HG03442 (cell line): Measurements from ENCODE around the gene MT1X.
A peak's percentile ranks its signal among the peaks of the same experiment; 100 is the strongest.
"Not testable (repeated sequence)": the region's sequence is repeated elsewhere in the genome, so short reads cannot be mapped to it uniquely, and the experiment has no call there.

Experiments used
- ATAC-seq: cut with Tn5 transposase; IDR thresholded peaks from one replicate; pipeline ENCODE4 v1.9.1; 2021; ENCODE audit warnings: mild to moderate bottlenecking, moderate library complexity; ENCODE audit not compliant: unreplicated experiment

The MT1X gene

DNA sequence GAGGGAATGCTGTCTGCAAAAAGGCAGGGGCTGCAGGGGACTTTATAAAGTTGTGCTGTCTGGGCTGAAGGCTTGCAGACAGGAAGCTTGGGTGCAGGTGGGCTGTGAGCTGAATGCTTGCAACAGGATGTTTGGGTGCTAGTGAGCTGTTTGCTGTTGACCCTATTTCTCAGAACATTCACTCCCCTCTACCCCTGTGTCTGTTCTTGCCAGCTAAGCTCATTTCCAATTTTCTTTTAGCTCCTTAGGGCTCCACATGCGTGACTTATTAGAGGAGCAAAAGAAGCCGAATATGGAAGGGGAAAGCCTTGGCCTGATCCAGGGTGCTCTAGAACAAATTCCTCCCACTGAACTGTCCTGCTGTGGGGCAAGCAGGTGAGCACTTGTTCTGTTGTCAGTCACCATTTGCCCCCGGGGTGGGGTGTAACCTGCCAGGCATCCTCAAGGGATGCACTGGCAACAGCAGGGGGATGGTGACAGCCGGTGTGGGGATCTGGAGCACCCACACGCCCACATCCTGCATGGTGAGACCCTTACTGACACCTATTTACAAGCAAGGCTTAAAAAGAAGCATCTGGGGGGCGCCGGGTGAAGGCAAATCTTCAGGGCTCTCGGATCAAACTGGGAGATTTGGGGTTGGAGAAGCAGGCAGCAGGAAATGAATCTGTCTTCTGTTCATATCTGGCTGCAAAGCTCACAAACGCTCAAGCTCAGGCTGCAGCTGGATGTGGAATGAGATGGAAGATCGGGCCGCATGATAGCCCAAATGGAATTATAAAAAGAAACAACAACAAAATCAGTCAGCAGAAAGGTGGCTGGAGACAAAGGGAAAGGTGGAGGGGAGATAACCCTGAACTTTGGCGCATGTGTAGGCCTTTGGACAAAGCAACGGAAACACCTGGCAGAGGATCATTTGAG, 26.5 kb downstream of the MT1X start:
- ATAC-seq = no peak

DNA sequence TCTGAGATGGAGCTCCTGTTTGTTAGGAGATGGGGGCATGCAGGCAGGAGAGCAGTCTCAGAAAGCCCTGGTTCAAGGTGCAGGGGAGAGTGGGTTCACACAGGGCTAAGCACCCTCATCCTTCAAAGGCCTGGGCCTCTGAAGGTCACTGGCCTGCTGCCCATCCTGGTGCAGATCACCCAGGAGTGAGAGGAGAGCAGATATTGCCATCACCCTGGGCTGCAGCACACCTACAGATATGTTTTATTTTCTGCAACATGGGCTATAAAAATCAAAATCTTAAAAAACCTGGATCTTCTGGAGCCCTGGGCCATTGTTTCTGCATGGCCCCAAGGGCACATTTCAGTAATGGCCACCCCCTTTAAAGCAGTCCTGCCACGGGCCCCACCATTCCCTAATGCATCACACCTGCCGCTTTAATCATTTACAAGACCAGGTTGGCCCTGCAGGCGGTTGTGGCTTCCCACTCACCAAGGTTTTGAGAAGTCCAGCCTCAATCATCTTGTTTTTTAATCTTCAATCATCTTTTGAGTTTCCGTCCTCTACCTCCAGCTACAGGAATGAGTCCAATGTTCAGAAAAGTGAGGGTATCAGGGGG, 27.3 kb downstream of the MT1X start:
- ATAC-seq = no peak

DNA sequence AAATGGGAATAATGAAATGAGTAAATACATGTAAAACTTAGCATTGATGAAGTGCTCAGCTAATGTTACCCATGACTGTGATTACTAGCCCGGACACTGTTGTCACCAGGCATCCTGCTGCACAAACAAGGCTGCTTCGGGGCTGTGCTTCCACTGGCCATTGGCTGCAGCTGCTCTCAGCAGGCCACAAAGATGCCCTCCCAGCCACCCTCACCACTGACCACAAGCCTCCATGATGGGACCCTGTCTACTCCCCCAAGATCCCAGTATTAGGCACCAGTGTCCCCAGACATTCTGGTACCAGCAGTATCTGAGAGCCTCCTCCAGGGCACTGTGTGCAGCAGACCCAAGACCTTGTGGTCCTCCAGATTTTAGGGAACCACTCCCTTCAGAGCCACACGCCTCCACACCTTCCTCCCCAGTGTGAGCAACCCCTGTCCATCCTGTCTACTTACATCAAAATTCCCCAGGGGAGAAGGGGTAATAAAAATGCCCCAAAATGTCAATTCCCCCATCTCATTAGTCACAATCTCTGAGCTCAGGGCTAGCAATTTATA, 28.0 kb downstream of the MT1X start:
- ATAC-seq = no peak

DNA sequence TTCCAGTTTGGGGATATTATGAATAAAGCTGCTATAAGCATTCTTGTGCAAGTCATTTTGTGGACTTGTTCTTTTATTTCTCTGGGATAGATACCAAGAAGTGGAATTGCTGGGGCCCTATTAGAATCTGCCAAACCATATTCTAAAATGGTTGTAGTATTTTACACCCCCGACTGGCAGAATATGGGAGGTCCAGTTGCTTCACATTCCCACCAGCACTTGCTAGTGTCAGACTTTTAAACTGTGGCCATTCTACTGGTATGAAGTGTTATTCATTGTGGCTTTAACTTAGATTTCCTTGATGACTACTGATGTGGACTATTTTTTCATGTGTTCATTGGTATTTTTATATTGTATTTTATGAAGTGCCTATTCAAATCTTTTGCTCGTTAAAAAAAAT, 29.6 kb downstream of the MT1X start:
- ATAC-seq = no peak

DNA sequence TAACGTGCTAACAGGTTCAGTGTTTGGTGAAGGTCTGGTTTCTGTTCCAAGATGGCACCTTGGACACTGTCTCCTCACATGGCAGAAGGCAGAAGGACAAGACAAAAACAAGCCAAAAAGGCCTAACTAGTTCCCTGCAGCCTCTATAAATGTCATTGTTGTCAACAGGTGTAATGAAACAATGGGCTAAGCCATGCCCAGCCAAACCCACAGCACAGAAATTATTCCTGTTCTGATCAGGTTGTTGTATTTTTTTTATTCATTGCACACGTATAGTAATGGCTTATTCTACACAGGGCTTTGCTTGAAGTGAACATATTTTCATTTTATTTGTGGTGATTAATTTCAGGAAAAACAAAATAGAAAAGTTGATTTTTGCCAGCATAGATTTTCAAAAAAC, 31.5 kb downstream of the MT1X start:
- no peak for ATAC-seq

DNA sequence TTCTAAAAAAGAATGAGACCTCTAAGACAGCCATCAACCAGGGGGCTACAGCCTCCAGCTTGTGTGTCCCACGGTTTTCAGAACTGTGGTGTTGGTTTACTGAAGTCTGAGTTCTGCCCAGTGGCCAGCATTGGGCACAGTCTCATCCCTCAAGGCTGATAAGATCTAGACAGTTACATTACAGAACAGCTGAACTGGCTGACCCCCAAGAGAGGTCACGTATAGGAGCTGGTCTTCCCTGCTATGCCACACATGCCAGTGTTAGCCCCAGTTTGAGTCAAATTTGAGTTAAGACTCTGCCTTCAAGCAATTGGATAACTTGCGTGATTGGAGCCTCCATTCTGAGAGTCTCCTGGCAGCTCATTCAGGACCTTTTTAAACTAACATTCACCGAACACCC, 32.9 kb downstream of the MT1X start:
- no peak for ATAC-seq

DNA sequence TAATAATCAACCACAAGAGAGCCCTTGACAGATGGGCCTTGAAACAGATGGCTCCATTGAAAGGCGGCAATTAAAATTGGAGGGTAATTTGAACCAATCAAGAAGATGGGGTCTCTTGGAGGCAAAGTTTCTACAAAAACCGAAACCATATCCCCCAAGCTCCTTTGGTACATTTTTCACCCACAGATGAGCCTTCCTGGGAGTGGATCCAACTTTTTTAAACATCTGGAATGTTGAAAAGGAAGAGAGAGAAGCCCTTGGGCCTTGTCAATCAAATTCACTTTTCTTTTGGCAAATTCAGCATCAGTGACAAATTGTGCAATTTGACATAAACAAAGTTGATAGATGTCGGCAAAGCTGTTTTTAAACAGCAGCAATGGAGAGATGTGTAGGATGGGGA, 34.5 kb downstream of the MT1X start:
- ATAC-seq = no peak

DNA sequence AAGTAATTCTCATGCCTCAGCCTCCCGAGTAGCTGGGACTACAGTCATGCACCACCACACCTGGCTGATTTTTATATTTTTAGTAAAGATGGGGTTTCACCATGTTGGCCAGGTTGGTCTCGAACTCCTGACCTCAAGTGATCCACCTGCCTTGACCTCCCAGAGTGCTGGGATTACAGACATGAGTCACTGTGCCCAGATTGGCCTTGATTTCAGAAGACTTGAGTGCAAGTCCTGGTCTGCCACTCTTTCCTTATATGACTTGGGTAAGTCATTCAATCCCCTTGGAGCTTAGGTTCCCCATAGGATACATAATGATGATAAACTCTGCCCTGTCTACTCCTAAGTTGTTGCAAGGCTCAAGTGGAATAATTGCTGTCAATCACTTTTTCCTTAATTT, 35.3 kb downstream of the MT1X start:
- not testable (repeated sequence) for ATAC-seq

DNA sequence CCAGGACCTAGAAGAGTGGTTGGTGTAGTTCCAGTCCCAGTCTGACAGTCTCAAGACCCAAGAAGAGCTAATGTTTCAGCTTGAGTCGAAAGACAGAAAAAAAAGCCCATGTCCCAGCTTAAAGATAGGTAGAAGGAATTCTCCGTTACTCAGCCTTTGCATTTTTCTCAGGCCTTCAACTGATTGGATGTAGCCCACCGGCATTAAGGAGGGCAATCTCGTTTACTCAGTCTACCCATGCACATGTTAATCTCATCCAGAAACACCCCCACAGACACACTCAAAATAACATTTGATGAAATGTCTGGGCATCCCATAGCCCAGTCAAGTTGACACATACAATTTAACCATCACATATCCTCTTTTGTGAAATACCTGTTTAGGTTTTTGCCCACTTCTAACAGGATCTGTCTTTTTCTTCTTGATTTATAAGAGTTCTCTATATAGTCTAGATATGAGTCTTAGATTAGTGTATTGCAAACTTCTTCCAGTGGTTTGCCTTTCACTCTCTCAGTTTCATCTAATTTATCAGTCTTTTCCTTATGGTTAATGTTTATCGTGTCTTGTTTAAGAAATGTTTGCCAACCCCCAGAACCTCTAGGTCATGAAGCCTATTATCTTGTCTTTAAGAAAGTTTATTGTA, 40.1 kb downstream of the MT1X start:
- no peak for ATAC-seq

DNA sequence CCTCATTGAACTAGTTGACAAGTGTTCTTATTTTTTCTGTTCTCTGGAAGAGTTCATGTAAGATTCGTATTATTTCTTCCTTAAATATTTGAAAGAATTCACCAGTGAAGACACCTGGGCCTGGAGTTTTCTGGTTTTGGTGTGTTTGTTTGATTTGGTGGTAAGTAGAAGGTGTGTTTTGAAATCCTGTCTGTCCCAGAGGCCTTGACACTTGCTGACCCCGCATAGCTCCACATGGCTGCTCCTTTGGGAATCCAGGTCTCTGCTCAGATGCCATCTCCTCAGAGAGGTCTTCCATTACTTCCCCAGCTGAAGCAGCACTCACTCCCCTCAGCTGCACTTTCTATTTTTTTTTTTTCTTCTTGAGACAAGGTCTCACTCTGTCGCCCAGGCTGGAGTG, 41.9 kb downstream of the MT1X start:
- ATAC-seq = no peak

DNA sequence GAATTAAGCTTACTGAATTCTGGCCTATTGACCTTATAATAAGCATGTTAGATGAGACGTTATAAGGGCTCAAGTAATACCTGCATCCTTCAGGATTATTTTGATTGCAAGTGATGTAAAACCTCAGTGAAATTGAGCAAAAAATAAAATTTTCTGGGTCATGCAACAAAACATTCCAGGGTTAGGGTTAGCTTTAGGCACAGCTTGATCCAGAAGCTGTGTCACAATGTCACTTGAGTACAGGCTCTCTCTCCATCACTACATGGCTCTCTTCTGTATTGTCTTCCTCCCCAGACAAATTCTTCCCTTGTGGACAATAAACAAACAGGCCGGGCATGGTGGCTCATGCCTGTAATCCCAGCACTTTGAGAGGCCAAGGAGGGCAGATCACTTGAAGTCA, 44.0 kb downstream of the MT1X start:
- no peak for ATAC-seq

DNA sequence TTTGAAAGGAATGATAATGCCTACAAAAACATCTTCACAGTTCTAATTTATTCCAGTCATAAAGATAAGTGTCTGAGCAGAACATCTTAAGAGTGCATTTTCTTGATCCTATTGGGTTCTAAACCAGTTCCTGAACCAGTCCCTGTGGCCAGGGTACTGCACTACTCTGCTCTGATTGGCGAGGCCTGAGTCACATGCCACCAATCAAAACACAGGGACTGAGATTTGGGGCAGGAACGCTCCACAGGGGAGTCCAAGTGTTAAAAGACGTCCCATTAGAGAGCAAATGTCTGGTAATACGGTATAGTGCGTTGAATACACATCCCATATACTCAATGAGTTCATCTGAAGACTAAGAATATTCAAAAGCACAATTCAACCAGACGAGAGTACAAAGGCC, 44.7 kb downstream of the MT1X start:
- ATAC-seq = no peak

DNA sequence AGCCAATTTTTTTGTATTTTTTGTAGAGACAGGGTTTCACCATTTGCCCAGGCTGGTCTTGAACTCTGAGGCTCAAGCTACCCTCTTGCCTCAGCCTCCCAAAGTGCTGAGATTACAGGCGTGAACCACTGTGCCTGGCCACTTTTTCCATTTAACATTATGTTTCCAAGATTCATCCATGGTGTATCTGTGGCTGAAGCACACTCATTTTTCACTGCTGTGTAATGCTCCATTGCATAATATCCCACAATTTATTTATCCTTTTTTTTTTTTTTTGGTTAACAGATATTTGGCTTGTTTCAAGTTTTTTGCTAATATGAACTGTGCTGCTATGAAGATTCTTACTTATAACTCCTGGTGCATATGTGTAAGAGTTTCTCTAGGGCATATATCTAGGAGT, 45.8 kb downstream of the MT1X start:
- no peak for ATAC-seq

DNA sequence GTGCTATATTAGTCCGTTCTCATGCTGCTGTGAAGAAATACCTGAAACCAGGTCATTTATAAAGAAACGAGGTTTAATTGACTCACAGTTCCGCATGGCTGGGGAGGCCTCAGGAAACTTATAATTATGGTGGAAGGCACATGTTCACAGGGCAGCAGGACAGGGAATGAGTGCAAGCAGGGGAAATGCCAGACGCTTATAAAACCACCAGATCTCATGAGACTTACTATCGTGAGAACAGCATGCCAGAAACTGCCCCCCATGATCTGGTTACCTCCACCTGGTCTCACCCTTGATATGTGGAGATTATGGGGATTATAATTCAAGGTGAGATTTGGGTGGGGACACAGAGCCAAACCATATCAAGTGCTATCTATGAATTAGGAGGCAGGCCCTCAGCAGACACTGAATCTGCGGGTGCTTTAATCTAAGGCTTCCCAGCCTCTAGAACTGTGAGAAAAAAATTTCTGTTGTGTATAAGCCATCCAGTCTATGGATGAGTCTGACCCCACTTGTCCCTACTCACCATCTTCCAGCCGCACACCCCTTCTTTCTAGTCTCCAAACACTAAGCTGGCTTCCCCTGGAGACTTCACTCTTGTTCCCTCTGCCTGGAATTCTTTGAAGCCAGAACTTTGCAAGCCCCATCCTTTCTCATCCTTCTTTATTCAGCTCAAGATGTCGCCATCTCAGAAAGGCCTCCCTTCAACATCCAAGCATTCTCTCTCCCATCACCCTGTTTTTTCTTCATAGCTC, 46.9 kb downstream of the MT1X start:
- no peak for ATAC-seq

DNA sequence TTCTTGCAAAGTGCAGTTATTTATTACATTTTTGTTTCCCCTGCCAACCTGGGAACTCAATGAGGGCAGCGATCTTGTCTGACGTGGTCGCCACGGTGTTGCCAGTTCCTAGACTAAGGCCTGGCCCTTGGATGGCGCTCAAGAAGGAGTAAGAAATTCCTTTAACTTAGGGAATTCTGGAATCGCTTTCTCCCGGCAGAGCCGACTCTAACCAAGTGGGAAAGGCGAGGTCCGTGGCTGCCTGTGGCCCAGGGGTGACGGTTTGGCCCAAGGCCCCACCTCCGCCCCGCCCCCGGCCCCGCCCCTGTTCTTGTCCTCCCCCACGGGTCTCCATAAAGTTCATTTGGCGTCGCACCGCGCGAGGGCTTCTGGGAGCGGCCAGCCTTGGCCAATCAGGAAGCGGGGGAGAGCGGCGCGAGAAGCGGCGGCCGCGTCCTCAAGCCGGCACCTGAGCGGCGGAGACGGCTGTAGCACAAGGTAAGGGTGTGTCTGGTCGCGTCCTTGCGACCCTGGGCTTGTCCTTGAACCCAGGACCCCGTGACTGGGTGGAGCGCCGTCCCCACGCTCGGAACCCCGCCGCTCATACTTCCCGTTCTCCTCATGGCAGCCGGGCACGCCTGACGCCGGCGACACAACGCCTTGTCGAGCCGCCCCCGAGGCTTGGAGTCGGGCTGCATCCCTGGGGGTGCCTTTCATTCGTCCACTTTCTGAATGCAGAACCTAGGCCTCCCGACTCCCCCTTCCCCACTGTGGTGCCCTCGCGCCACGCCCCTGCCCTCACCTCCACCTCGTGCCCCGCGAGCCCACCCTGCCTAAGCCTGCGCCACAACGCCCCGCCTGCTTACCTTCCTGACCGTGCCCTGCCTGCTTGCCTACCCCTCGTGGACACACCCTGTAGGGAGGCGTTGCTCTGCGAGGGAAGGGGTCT, 47.7 kb downstream of the MT1X start, which contains the start of gene NUP93:
Gene NUP93 (plus strand): TSS at position 395 of the 928 bp plus-strand sequence. CDS start 18,119 bp downstream, outside the sequence.
- peak; percentile 79 for ATAC-seq

DNA sequence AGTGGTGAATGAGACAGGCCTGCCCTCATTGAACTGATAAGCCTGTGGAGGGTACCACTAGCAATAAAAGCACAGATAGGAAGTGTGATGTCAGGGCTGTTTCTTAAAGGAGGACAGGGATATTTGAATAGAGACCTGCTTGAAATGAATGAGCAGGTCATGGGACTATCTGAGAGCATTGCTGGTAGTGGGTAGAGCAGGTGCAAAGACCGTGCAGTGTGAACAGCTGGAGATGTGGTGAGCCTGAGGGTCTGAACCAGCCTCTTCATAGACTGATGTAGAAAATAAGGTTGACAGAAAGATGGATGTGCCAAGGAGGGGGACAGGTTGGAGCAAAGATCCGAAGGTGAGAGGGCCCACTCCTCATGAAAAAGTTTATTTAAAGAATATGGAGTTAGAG, 50.1 kb downstream of the MT1X start:
- peak; percentile 38 for ATAC-seq

DNA sequence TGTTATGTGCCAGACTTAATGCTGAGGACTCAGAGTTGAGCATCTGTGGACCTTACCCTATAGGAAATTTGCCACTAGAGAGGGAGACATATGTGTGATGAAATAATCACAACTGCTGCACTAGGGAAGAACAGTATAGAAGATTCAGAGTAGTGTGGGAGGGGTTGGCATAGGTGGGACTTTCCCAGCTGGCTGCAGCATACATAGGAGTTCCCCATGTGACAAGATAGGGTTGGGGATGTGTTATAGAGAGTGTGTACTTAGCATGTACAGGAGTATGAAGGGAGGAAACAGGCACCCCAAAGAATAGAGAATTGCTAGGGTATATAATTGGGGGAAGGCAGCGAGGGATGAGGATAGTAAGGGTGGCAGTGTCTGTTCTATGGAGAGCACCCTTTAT, 50.6 kb downstream of the MT1X start:
- ATAC-seq = no peak
